Umbilical cord (tissue), 2 donors: ENCODE data around the gene GSTO2. TPM values are rescaled to one million over a fixed set of nuclear protein-coding genes. Genes with fewer than 3 reads are reported as not detected.
A peak's percentile ranks its signal among the peaks of the same experiment; 100 is the strongest.
"Not testable (repeated sequence)": the region's sequence is repeated elsewhere in the genome, so short reads cannot be mapped to it uniquely, and the experiment has no call there.

ENCODE experiments used
- DNase-seq: peaks from one replicate; pipeline ENCODE4 v3.0.0-alpha.2; 2015; ENCODE audit warnings: low spot score
- total RNA-seq: library from RNA; depleted of rRNA; stranded (reverse); fragments of >200 nt; gene quantifications from one replicate; pipeline ENCODE4 v1.2.3, GENCODE V29; 2014; ENCODE audit warnings: low replicate concordance; ENCODE audit not compliant: insufficient read depth

GSTO2 gene
- total RNA-seq, result 1.2 TPM

DNA sequence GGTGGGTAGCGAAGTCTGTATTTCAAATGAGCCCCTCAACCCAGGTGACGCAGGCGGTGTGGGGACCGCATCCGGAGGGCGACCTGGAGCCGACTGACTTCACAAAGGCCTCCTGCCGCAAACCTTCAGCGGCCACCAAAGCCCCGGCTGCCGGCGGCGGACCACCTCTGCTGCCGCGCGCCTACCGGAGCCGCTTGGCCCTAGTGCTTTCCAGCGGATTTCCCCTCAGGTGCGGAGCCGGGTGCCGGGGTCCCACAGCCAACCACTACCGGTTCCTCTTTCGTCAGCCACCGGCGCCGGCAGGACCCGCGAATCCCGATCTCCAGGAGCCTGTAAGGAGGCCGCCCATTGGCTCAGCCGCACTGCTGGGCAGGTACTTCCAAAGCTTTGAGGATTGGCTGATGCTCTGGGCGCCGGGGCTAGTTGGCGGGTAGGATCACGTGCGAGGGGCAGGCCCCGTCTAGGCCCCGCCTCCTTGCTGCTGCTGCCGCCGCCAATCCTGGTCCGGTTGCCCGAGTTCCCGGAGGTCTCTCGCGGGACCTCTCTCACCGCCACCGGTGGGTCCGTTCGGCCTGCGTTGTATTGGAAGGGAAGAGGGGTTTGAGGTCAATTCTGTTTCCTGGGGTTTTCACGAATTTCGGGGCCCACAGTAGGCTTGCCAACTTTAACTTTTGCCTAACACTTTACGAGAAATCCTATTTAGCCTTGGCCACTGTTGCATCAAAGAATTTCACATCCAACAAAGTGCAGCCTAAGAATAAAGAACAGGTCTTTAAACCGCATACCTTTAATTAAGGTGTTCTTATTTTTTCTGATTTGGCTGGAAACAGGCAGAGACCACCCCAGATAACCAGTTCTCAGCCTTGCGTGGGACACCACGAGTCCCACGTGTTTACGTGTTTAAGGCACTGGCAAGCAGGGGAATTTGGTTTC is at the start of gene GSTO2:
TSS of gene GSTO2 (plus strand) at position 472 of the 933 bp plus-strand sequence. CDS start 5,732 bp downstream, outside the sequence.
- peak; percentile 99 for DNase-seq

DNA sequence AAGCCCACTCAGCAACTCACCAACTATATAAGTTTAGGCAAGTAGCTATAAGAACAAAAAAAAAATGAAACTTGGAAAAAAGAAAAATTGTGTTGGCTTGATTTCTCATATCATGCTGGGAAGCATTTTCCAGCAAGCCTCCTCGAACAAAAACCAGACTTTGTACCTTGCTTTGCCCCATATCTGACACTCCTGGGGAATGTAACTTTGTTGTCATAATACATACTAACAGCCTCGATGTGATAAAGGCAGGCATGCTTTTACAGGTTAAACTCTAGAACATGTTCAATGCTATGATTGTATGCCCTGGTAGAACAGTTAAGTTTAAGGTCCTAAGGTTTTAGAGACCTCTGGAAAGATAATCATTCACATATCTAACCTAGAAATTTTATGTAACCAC is 48.5 kb upstream of the GSTO2 start:
- peak; percentile 32 for DNase-seq

DNA sequence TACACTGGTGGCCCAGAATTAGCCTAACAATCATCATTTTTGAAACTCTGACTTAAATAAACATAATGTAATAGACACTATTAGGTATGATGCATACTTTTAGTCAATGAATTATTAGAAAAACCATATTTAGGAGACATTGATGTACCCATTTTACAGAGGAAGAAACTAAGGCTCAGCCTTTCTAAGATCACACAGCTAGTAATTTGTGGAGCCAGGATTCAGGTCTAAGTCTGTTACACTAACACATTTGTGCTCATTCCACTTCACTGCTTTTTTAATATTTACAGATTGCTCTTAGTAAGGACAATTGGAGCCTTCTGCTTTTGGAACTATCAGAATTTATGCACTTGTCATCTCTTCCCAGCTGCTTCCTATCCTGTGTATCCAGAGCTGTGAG is 45.7 kb upstream of the GSTO2 start:
- DNase-seq, result no peak

DNA sequence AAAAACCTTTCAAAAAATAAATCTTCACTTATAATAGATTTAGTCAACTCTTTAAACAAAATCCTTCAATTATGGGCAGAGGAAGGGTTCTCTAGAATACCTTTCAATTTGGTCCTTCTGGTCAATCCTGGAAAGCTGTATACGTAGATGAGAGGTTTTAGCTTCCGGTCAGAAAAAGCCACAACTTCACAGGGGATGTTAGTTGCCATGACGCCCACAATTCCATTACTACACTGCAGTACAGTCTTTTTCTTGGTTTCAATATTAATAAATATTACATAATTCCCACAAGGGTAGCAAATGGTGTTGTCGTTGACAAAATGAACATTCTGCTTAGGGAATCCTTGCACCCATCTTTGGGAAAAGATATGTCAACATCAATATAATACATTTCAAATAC is 38.5 kb upstream of the GSTO2 start:
- DNase-seq, result no peak

DNA sequence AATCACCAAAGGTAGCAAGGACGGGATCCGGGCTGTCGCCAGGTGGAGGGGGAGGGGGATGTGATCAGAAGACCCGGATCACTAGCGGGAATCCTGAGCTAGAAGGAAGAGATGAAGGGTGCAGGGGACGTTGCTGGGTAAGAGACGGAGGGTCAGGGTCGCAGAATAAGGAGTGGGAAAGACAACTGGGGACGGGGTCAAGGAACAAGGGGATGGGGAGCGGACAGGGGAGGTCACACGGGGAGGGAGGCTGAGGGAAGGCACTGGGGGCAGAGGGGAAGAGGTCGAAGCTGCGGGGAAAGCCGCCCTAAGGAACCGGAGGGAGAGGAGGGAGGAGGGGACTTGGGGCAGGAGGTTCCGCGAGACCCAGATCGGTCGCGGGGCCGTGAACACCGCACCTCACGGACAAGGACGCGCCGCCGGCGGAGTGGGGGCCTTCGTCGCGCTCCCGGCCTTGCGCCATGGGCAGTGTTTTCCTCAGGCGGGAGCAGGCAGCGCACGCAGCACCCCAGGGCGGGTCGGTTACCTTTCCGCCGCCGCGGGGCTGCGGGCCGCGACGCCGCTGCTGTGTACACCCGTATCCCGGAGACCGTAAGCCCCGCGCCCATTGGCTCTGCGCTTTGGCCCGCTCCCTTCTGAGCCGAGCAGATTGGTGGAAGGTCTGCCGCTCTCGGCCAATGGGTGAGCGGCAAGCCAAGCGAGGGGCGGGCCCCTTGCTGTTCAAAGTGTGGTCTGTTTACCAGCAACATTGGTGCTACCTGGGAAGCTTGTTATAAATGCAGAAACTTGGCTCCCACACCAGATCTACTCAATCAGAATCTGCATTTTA is 37.0 kb upstream of the GSTO2 start, which contains the start of gene CFAP43:
TSS of gene CFAP43 (minus strand) at position 581 of the 829 bp plus-strand sequence. CDS start at position 463, 118 bp downstream.
- peak; percentile 98 for DNase-seq

DNA sequence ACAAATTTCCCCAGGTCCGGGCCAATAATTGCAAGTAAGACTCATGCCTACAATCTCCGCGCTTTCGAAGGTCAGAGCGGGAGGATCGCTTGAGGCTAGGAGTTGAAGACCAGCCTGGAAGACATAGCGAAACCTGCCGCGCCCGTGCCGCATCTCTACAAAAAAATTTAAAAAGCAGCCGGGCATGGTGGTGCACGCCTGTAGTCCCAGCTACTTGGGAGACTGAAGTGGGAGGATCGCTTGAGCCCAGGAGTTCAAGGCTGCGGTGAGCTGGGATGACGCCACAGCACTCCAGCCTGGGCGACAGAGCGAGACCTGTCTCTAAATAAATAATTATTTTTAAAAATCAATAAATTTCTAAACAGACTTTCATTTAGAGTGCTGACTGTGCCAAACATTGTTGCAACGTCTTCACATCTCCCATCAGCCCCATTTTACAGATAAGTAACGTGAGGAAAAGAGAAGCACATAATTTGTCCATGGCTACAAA is 36.3 kb upstream of the GSTO2 start:
- DNase-seq, result no peak

DNA sequence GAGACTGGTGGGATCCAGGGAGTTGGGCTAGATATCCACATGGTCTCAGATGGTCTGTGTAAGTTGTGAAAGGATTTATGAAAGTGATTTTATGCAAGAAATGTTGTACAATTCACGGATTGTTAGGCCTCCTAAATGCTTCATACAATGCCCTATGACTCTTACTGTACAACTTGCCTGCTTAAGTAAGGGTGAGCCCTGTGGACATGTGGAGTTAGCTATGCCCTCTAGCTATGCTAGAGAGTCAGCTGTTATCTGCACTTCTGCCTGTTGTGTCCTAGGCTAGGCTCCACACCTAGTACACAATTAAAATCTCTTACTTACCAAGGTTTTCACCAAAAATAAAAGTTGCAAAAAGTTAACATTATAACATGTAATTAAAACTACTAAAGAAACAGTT is 35.2 kb upstream of the GSTO2 start:
- no peak for DNase-seq

DNA sequence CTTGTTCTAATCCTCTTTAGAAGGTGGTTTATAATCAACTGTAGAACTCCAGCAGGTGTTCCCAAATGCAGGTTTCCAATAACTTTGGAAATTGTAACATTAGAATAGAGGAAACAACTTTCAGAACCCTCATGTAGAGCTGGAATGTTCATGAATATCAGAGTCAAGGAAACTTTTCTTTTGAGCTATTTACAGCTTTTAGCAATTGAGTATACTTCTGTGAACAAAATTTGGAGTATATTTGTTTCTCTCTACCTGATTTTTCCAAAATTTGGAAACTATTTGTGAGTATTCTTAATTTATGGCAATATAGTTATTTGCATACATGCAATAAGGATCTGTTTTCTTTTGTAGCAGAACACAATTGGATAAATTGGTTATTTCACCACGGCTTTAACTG is 34.0 kb upstream of the GSTO2 start:
- no peak for DNase-seq

DNA sequence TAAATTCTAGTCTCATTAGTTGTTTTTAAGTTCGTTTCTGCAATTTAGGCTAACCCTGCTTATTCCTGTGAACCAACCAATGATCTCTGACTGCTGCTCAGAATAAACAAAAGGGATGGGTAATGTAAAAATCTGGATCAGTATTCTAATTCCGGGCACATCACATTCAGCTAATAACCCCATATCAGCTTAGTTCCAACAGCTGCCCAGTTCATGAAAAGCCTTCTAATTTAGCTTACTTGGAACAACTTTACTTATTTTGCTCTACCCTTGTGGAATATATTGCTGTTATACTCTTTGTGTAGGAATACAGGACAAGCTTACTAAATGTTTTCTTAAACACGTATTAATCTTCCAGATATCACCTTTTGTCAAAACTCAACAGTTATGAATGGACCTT is 33.2 kb upstream of the GSTO2 start:
- no peak for DNase-seq

DNA sequence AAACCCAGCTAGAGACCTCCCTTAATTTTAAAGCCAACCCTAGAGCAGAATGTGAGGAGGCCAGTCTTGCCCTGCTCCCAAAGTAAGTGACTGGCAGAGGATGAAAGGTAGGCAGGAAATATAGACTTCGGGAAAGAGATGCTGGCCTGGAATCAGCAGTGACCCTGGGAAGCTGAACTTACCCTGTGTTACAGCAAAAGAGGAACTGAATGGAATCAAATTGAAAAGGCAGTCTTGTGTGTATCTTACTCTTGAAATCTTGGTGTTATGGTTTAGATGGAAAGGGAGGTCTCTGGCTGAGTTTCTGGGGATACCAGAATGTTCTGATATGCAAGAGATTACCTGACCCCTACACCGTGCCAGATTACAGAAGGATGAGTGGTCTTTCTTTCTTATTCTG is 28.9 kb upstream of the GSTO2 start:
- DNase-seq, result no peak

DNA sequence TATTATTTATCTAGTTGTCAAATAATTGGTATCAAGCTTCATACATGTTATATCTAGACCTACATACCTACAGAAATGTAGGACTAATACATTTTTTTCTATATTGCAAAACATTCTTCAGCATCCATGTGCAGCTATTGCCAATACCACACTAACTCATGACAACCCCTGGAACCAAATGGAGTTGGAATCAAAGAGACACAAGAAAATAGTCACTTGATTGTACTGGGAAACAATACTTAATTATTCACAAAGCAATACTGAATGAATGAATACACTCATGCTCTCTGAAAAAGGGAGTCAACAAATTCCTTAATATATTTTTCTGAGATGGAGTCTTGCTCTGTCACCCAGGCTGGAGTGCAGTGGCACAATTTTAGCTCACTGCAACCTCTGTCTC is 26.4 kb upstream of the GSTO2 start:
- DNase-seq, result no peak

DNA sequence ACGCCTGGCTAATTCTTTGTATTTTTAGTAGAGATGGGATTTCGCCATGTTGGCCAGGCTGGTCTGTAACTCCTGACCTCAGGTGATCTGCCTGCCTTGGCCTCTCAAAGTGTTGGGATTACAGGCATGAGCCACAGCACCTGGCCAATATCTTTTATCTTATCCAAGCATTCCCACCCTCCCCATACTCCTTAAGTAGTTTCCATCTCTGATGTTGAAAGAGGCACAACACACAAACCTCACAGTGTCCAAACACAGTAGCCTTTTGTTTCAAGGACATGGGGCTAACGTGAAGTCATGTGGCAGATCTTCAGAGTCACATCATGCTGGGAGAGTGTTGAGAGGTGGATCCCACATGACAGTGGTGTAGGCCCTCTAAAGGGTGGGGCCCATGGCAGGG is 26.0 kb upstream of the GSTO2 start:
- DNase-seq, result not testable (repeated sequence)

DNA sequence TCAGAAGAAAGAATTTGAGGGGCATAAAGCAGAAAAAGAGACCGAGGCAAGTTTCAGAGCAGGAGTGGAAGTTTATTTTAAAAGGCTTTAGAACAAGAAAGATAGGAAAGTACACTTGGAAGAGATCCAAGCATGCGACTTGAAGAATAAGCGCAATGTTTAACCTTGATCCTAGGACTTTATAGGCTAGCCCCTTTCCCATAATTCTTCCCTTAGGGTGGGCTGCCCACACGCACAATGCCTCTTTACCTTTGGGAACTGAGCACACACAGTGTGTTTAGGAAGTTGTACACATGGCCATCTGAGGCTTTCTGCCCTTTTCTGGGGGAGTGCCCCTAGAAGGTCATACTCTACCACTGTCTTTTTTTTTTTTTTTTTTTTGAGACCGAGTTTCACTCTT is 25.5 kb upstream of the GSTO2 start:
- no peak for DNase-seq

DNA sequence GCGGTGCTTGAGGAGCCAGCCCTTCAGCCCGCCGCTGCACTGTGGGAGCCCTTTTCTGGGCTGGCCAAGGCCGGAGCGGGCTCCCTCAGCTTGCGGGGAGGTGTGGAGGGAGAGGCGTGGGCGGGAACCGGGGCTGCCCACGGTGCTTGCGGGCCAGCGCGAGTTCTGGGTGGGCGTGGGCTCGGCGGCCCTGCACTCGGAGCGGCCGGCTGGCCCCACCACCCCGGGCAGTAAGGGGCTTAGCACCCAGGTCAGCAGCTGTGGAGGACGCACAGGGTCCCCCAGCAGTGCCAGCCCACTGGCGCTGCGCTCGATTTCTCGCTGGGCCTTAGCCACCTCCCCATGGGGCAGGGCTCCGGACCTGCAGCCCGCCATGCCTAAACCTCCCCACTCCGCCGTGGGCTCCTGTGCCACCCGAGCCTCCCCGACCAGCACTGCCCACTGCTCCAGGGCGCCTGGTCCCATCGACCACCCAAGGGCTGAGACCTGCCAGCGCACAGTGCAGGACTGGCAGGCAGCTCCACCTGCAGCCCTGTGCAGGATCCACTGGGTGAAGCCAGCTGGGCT is 23.8 kb upstream of the GSTO2 start:
- no peak for DNase-seq

DNA sequence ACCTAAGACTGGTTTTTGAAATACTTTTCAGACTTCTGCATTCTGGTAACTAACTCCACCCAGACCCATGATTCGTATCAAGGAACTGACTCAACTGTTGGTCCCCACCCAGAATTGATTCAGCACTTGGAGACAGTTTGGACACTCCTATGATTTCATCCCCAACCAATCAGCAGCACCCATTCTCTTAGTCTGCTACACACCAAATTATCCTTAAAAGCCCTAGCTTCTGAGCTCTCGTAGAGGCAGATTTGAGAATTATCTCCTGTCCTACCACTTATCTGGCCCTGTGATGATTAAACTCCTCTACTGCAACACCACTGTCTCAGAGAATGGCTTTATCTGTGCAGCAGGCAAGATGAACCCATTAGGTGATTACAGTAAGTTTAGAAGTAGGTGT is 22.0 kb upstream of the GSTO2 start:
- no peak for DNase-seq

DNA sequence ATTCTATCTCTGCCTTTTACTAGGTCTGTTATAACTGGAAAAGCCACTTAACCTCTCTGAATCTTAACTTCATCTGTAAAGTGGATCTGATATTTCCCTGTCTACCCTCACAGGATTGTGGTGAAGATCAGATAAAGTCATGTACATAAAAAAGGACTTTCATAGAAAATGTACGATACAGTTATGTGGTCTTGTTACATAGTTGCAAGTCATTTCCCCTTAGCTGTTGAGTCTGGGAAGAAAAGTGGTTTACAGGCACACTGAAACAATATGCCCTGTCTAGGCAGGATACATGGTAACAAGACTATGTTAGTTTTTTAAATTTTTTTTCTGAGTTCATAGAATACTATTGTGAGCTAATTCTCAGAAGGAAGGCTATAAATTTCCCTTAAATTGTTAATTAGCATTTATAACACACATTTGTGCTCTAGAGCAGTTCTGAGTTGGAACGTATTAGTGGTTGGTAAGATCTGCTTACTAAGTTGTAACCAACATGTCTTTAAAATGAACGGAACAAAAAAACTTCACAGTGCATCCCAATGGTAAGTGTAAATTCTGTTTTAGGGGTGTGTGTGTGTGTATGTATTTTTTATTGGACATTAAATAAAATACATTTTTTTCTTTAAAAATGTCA is 21.4 kb upstream of the GSTO2 start:
- no peak for DNase-seq

DNA sequence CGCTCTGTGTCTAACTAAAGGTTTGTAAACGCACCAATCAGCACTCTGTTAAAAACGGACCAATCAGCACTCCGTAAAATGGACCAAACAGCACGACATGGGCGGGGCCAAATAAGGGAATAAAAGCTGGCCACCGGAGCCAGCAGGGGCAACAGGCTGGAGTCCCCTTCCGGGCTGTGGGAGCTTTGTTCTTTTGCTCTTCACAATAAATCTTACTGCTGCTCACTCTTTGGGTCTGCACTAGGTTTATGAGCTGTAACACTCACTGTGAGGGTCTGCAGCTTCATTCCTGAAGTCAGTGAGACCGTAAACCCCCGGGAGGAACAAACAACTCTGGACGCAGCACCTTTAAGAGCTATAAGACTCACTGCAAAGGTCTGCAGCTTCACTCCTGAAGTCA is 20.1 kb upstream of the GSTO2 start:
- DNase-seq, result not testable (repeated sequence)

DNA sequence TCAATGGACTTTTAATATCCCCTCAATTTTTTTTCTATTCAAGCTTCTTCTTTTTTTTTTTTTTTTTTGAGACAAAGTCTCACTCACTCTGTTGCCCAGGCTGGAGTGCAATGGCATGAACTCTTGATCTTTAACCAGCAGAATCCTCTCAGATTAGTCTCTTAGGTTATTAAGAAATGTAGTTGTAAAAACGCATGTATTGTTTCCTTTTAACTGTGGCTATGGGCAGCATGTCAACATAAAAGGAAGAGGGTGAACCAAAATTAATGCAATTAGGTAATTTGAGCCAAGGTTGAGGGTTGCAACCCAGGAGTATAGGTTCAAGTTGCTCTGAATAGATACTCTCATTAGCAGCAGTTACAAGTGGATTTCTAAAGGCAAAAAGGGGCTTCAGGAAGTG is 18.6 kb upstream of the GSTO2 start:
- no peak for DNase-seq

DNA sequence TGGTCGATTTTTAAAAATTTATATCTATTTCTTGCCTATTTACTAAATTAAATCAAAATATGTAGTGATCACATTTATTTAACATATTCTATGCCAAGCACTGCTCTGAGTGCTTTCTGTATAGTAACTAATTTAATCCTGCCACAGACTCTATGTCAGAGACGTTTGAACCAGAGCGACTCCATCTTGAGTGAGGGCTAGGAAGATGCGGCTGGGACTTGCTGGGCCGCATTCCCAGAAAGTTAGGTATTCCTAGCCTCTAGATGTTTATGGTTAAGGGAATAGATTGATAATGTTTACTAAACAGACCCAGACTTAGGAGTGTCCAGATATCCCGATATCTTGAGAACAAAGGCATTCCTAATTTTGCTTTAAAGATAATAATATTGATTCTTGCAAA is 17.5 kb upstream of the GSTO2 start:
- no peak for DNase-seq

DNA sequence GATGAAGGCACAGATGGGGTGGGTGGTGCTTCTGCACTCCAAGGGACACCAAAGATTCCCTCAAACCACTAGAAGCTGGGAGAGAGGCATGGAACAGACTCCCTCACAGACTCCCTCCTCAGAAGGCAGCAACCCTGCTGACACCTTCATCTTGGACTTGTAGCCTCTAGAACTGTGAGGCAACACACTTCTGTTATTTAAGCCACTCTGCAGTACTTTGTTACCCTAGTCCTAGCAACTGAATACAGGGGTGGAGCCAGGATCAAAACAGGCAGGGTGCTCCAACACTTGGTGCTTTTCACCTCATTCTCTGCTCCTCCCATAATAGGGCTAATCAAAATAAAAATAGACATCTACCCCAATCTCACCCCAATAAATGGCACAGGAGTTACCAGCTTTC is 16.6 kb upstream of the GSTO2 start:
- DNase-seq, result no peak

DNA sequence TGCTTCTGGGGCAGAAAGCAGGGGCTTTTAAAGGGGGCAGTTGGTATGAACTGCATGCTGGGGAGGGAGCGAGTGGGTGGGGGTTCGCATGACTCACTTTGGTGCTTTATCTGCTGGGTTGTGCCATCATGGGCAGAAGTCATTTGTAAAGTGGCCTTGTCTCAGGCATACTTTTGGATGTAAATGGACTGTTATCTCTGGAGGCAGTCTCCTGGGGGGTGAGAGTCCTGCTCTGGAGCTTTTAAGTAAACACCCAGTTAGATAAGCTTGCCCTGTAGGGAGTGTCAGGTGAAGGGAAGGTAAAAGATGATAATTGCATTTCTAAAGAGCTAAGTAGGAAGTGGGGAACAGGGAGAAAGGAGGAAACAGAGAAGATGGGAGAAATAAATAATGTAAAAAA is 15.9 kb upstream of the GSTO2 start:
- no peak for DNase-seq
